Measurements from ENCODE around the gene OPCML.

OPCML gene

GRCh38 chr11:133506551-133507094 is 25.7 kb downstream of the OPCML start:
- H3F3A ChIP-seq (ENCODE audit: low read depth) = no peaks in the 10 kb centered on the region
- no peak overlapping the region for H3K4me3 ChIP-seq (ENCODE audit: low read length, poor library complexity, severe bottlenecking)
- no peaks in the 10 kb centered on the region for H3K4me1 ChIP-seq (ENCODE audit: insufficient read depth, low read length, poor library complexity, severe bottlenecking)
- H3K9ac ChIP-seq (ENCODE audit: low read depth, low read length, poor library complexity, severe bottlenecking) = no peak overlapping the region
- no peaks in the 10 kb centered on the region for H3K9me2 ChIP-seq (replicated peaks; ENCODE audit: low read depth, low read length)
- no peaks in the 10 kb centered on the region for H3K79me2 ChIP-seq (ENCODE audit: insufficient read depth, low read length)
- H2AFZ ChIP-seq (ENCODE audit: low read length) = no peak overlapping the region
- H4K20me1 ChIP-seq (ENCODE audit: insufficient read depth, low read length, poor library complexity, severe bottlenecking) = no peaks in the 10 kb centered on the region
- no peak overlapping the region for H3K4me2 ChIP-seq (ENCODE audit: low read depth, low read length, poor library complexity, severe bottlenecking)
- H3K9me3 ChIP-seq (ENCODE audit: insufficient read depth, low read depth, low read length) = no peaks in the 10 kb centered on the region; the same call in 1 of the 2 replicates
- TF ChIP-seq EZH2phosphoT487 (IDR thresholded peaks at IDR 0.05; ENCODE audit: borderline replicate concordance) (no peak), CTCF (conservative IDR thresholded peaks at IDR 0.05; ENCODE audit: low read length) (no peak)
- H3K36me3 ChIP-seq (ENCODE audit: insufficient read depth, low read length) = no peaks in the 10 kb centered on the region
- no peaks in the 10 kb centered on the region for H3K27me3 ChIP-seq (ENCODE audit: insufficient read depth, low read length, poor library complexity, severe bottlenecking)

GRCh38 chr11:133506023-133506422 is 26.3 kb downstream of the OPCML start:
- TF ChIP-seq CTCF (conservative IDR thresholded peaks at IDR 0.05; ENCODE audit: low read length) (no peak), EZH2phosphoT487 (IDR thresholded peaks at IDR 0.05; ENCODE audit: borderline replicate concordance) (no peak)
- no peaks in the 10 kb centered on the region for H3K27me3 ChIP-seq (ENCODE audit: insufficient read depth, low read length, poor library complexity, severe bottlenecking)
- H3K9me3 ChIP-seq (ENCODE audit: insufficient read depth, low read depth, low read length) = no peaks in the 10 kb centered on the region; the same call in 1 of the 2 replicates
- no peak overlapping the region for H2AFZ ChIP-seq (ENCODE audit: low read length)
- no peaks in the 10 kb centered on the region for H3K79me2 ChIP-seq (ENCODE audit: insufficient read depth, low read length)
- no peak overlapping the region for H3K4me3 ChIP-seq (ENCODE audit: low read length, poor library complexity, severe bottlenecking)
- no peaks in the 10 kb centered on the region for H4K20me1 ChIP-seq (ENCODE audit: insufficient read depth, low read length, poor library complexity, severe bottlenecking)
- no peaks in the 10 kb centered on the region for H3K4me1 ChIP-seq (ENCODE audit: insufficient read depth, low read length, poor library complexity, severe bottlenecking)
- H3F3A ChIP-seq (ENCODE audit: low read depth) = no peaks in the 10 kb centered on the region
- H3K4me2 ChIP-seq (ENCODE audit: low read depth, low read length, poor library complexity, severe bottlenecking) = no peak overlapping the region
- no peaks in the 10 kb centered on the region for H3K36me3 ChIP-seq (ENCODE audit: insufficient read depth, low read length)
- no peak overlapping the region for H3K9ac ChIP-seq (ENCODE audit: low read depth, low read length, poor library complexity, severe bottlenecking)
- H3K9me2 ChIP-seq (replicated peaks; ENCODE audit: low read depth, low read length) = no peaks in the 10 kb centered on the region

GRCh38 chr11:133504906-133505305 is 27.4 kb downstream of the OPCML start:
- no peak for TF ChIP-seq EZH2phosphoT487 (IDR thresholded peaks at IDR 0.05; ENCODE audit: borderline replicate concordance)
- no peak for TF ChIP-seq CTCF (conservative IDR thresholded peaks at IDR 0.05; ENCODE audit: low read length)
- H2AFZ ChIP-seq (ENCODE audit: low read length) = no peak overlapping the region
- H3K9me2 ChIP-seq (replicated peaks; ENCODE audit: low read depth, low read length) = no peaks in the 10 kb centered on the region
- H4K20me1 ChIP-seq (ENCODE audit: insufficient read depth, low read length, poor library complexity, severe bottlenecking) = no peaks in the 10 kb centered on the region
- H3K9ac ChIP-seq (ENCODE audit: low read depth, low read length, poor library complexity, severe bottlenecking) = no peak overlapping the region
- H3F3A ChIP-seq (ENCODE audit: low read depth) = no peaks in the 10 kb centered on the region
- H3K4me2 ChIP-seq (ENCODE audit: low read depth, low read length, poor library complexity, severe bottlenecking) = no peak overlapping the region
- H3K27me3 ChIP-seq (ENCODE audit: insufficient read depth, low read length, poor library complexity, severe bottlenecking) = no peaks in the 10 kb centered on the region
- no peaks in the 10 kb centered on the region for H3K4me1 ChIP-seq (ENCODE audit: insufficient read depth, low read length, poor library complexity, severe bottlenecking)
- no peaks in the 10 kb centered on the region; the same call in 1 of the 2 replicates for H3K9me3 ChIP-seq (ENCODE audit: insufficient read depth, low read depth, low read length)
- no peak overlapping the region for H3K4me3 ChIP-seq (ENCODE audit: low read length, poor library complexity, severe bottlenecking)
- H3K36me3 ChIP-seq (ENCODE audit: insufficient read depth, low read length) = no peaks in the 10 kb centered on the region
- H3K79me2 ChIP-seq (ENCODE audit: insufficient read depth, low read length) = no peaks in the 10 kb centered on the region
